NK-92 treated with Interleukin-12 subunit alpha and Interleukin-12 subunit beta, amount 100 ng/mL, for 24 hours (cell line): ENCODE results near the gene PALD1.
"Not testable (repeated sequence)": the region's sequence is repeated elsewhere in the genome, so short reads cannot be mapped to it uniquely, and the experiment has no call there.

ENCODE experiments used
- DNase-seq: peaks from one replicate; lab custom pipeline; 2025; lab: John Stamatoyannopoulos, UW

PALD1 gene

GRCh38 chr10:70607936-70608335, 129.4 kb downstream of the PALD1 start:
- DNase-seq = no peak

- DNase-seq = no peak
These were observed 135.4 kb downstream of the PALD1 start for GRCh38 chr10:70613941-70614340.

GRCh38 chr10:70614364-70614763, 135.8 kb downstream of the PALD1 start:
- not testable (repeated sequence) for DNase-seq

- DNase-seq = no peak
These were observed 136.6 kb downstream of the PALD1 start for GRCh38 chr10:70615211-70615610.

GRCh38 chr10:70615784-70616522, 137.4 kb downstream of the PALD1 start:
- no peak for DNase-seq

GRCh38 chr10:70616761-70617160, 138.2 kb downstream of the PALD1 start:
- DNase-seq = no peak
